Measurements from ENCODE around the gene SRSF6.
A peak's percentile ranks its signal among the peaks of the same experiment; 100 is the strongest.
"Not testable (repeated sequence)": the region's sequence is repeated elsewhere in the genome, so short reads cannot be mapped to it uniquely, and the experiment has no call there.

Gene SRSF6

GRCh38 chr20:43446361-43446879 lies 11.3 kb upstream of the SRSF6 start:
- no peak overlapping the region for H3K27ac ChIP-seq (replicated peaks)

GRCh38 chr20:43448431-43448747 lies 9.3 kb upstream of the SRSF6 start:
- H3K27me3 ChIP-seq (ENCODE audit: insufficient read depth, poor library complexity, severe bottlenecking); DNase-seq (ENCODE audit: low read depth in 1 of 2, low spot score in 1 of 2); H3K4me3 ChIP-seq (replicated peaks; ENCODE audit: insufficient read depth, low read length); H3K27ac ChIP-seq (replicated peaks): not testable (repeated sequence)

More at GRCh38 chr20:43446361-43446879, 11.3 kb upstream of the SRSF6 start:
- peak in 1 of 2 experiments; percentile 9 for DNase-seq (ENCODE audit: low read depth in 1 of 2, low spot score in 1 of 2)
- peaks cover 2% of the 10 kb centered on the region for H3K27me3 ChIP-seq (ENCODE audit: insufficient read depth, poor library complexity, severe bottlenecking)
- H3K4me3 ChIP-seq (replicated peaks; ENCODE audit: insufficient read depth, low read length), result no peak overlapping the region
- TF ChIP-seq SPI1 (IDR thresholded peaks at IDR 0.05; ENCODE audit: borderline replicate concordance, low read depth) (no peak), GABPA (IDR thresholded peaks at IDR 0.05; ENCODE audit: low read depth) (no peak), CTCF (IDR thresholded peaks at IDR 0.05; ENCODE audit: insufficient read depth, low read length) (no peak), REST (IDR thresholded peaks at IDR 0.05; ENCODE audit: insufficient replicate concordance, low read depth) (no peak)

- TF ChIP-seq CTCF (IDR thresholded peaks at IDR 0.05; ENCODE audit: insufficient read depth, low read length), result peak; percentile 71
- no peak for TF ChIP-seq REST (IDR thresholded peaks at IDR 0.05; ENCODE audit: insufficient replicate concordance, low read depth)
- no peak overlapping the region for H3K4me3 ChIP-seq (replicated peaks; ENCODE audit: insufficient read depth, low read length)
- peak in 1 of 2 experiments; percentile 48 for DNase-seq (ENCODE audit: low read depth in 1 of 2, low spot score in 1 of 2)
- H3K27me3 ChIP-seq (ENCODE audit: insufficient read depth, poor library complexity, severe bottlenecking), result no peaks in the 10 kb centered on the region
- no peak overlapping the region for H3K27ac ChIP-seq (replicated peaks)
Measured at GRCh38 chr20:43448748-43449535, 8.8 kb upstream of the SRSF6 start.

- Histone ChIP-seq H3K4me3 (replicated peaks; ENCODE audit: insufficient read depth, low read length) (no peak overlapping the region), H3K27ac (replicated peaks) (no peak overlapping the region), H3K27me3 (ENCODE audit: insufficient read depth, poor library complexity, severe bottlenecking) (no peaks in the 10 kb centered on the region)
- TF ChIP-seq CTCF (IDR thresholded peaks at IDR 0.05; ENCODE audit: insufficient read depth, low read length) (no peak), REST (IDR thresholded peaks at IDR 0.05; ENCODE audit: insufficient replicate concordance, low read depth) (no peak), GABPA (IDR thresholded peaks at IDR 0.05; ENCODE audit: low read depth) (no peak), SPI1 (IDR thresholded peaks at IDR 0.05; ENCODE audit: borderline replicate concordance, low read depth) (no peak), POLR2AphosphoS5 (IDR thresholded peaks at IDR 0.05; ENCODE audit: low read depth) (no peak)
- no peak for DNase-seq (ENCODE audit: low read depth in 1 of 2, low spot score in 1 of 2)
Measured at GRCh38 chr20:43450841-43451799, 6.6 kb upstream of the SRSF6 start.
